Stimulated activated CD4-positive, alpha-beta T cell treated with anti-CD3 and anti-CD28 coated beads, TNF-alpha, amount 100 ng/mL, for 1 hour (primary cell): ENCODE data around the gene NPY.
"Not testable (repeated sequence)": the region's sequence is repeated elsewhere in the genome, so short reads cannot be mapped to it uniquely, and the experiment has no call there.

Experiments used
- DNase-seq, 3 donors: peaks; one replicate each; pipeline ENCODE4 v3.0.0-alpha.2; 2020; ENCODE audit warnings: low read depth in 3 of 3, low spot score in 1 of 3

Gene NPY

GRCh38 chr7:24283897-24284698 is at the start of gene NPY:
NPY (plus strand) TSS chr7:24284190; CDS start chr7:24285241, 1,051 bp downstream.
- DNase-seq: no peak

DNA sequence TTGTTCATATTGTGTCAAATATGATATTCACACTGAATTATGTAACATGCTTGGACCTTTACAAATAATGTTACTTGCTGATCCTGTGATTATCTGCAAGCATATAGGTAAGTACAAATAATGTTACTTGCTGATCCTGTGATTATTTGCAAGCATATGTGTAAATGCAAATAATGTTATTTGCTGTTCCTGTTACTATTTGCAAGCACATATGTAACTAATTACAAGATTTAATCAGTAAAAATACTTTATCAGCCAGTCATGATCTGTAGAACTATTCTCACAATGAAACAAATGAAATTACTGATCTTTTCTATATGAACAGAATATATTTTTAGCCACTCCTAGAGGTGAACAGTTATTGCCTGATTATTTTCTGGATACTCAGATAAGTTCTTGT is 44.7 kb upstream of the NPY start:
- no peak for DNase-seq

GRCh38 chr7:24241206-24241605 is 42.8 kb upstream of the NPY start:
- no peak for DNase-seq

DNA sequence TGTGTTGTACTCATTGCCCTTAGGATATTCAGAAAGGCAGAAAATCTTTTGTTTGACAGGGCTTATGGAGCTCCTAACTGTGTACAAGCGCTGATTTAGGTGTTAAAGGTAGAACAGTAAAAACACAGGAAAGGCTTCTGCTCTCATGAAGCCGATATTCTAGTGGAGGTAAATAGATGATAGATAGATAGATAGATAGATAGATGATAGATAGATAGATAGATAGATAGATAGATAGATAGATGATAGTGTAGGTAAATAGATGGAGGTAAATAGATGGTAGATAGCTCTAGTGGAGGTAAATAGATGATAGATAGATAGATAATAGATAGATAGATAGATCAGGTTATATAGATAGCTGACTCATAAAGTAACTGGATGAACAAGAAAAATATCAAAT is 39.4 kb upstream of the NPY start:
- no peak for DNase-seq

DNA sequence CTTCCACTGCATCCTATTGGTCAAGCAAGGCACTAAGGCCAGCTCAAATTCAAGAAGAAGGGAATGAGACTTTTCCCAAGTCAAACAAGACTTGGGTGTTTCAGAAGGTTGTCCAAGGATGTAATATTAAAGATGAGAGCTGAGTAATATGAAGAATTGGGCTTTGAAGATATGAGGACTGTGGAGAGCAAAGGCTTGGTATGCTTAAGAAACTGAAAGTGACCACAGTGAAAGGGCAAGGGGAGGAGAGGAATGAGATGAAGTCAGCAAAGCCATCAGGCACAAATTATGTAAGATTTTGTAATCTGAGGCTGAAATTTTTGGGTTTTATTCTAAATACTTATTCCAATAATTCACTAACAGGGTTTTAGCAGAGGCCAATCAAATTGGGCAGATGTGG is 38.6 kb upstream of the NPY start:
- DNase-seq: no peak

DNA sequence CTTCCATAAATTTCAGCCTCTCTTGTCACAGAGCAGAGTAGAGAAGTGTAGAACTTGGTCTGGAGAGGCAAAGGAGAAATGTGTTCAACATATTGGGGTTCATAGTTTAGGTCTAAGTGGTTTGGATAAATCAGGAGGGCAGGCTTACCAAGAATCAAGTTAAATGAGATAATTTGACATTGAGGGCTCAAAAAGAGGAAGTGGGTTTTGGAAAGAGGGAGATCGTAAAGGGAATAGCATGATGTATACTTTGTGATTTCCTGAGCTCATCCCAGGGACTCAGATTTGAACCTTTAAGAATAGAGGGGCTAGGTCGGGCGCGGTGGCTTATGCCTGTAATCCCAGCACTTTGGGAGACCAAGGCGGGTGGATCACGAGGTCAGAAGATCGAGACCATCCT is 34.7 kb upstream of the NPY start:
- DNase-seq: no peak

DNA sequence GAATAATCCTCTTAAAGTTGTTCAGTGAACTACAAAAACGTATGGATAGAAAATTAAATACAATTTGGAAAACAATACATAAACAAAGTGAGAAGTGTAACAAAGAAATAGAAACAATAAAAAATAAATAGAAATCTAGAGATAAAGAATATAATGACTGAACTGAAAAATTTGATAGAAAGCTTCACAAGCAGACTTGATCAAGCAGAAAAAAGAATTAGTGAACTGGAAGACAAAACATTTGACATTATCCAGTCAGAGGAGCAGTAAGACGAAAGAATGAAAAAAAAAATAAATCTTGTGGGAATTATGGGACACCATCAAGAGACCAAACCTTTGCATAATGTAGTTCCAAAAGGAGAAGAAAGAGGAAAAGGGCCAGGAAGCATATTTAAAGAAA is 32.4 kb upstream of the NPY start:
- DNase-seq: no peak

- DNase-seq: no peak
Measured at GRCh38 chr7:24255139-24255538, 28.9 kb upstream of the NPY start.

- not testable (repeated sequence) for DNase-seq
Measured at GRCh38 chr7:24258324-24258723, 25.7 kb upstream of the NPY start.

DNA sequence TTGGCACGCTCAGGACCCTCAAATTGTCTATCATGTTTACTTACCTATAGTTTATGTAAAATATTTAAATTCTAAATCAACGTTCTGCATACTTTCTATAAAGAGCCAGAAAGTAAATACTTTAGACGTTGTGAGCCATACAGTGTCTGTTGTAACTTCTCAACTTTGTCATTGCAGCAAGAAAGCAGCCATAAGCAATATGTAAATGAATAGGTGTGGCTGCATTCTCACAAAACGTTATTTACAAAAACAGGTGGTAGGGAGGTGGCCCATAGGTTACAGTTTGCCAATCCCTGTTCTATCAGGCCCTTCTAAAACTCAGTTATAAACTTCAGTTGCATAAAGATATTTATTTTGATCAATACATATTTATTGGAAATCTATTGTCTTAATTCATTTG is 12.1 kb upstream of the NPY start:
- no peak for DNase-seq

DNA sequence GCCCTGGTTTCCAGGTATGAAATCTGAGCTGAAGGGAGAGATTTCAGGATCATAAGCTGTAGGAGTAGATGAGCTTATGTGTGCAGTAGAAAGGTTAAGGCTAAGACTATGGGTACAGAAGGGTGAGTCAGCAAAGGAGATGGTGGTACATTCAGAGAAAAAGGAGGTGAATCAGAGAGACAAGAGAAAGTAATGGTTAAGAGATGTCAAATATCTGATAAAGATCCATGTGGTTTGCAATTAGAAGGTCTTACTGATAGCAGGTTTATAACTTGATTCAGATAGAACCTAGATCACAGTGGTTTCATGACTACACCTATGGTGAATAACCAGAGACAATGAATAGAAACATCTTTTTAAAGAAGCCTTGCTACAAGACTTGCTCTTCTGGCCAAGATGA is 4.5 kb upstream of the NPY start:
- DNase-seq: no peak

- DNase-seq: no peak
Measured at GRCh38 chr7:24283554-24283896, 465 bp upstream of the NPY start.

GRCh38 chr7:24284699-24285506 is 913 bp downstream of the NPY start:
- DNase-seq: no peak

- no peak for DNase-seq
Measured at GRCh38 chr7:24290004-24290641, 6.1 kb downstream of the NPY start.

DNA sequence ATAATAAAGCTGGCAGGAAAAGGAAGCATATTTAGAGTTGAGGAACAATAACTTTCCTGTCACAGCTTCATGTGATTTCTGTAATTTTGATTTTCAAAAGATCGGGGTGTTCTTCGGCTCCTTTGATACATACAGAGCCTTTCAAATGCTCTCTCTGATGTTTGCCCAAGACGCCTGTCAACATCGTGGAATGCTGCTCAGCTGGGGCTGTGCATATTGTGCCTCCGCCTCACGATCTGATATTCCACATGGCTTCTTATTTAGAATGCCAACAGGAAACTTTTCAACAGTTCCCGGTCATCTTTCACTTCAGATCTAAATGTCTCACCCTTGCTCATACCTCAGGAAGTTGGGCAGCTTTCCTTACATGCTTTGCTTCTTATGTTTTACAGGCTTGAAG is 7.3 kb downstream of the NPY start:
- DNase-seq: no peak

DNA sequence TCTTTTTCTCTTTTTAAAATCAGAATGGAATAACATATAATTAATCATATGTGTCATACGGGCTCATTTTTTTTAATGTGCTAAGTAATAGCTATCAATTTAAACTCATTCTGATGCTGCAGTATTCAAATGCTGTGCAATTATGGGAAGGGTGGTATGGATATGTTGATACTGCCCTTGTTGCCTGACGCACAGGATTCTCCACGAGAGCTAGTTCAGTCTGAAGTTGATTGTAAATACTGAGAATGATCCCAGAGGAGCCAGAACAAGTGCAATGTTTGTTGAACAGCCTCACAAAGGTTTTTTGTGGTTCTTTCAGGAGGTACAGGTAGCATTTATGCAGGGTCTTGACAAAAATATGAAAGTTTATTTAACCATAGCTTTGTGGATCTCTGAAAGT is 13.4 kb downstream of the NPY start:
- no peak for DNase-seq

GRCh38 chr7:24298696-24299095 is 14.7 kb downstream of the NPY start:
- no peak for DNase-seq

- DNase-seq: no peak
Measured at GRCh38 chr7:24299192-24299591, 15.2 kb downstream of the NPY start.

GRCh38 chr7:24301703-24302102 is 17.7 kb downstream of the NPY start:
- no peak for DNase-seq

GRCh38 chr7:24304494-24305095 is 20.6 kb downstream of the NPY start:
- no peak for DNase-seq

DNA sequence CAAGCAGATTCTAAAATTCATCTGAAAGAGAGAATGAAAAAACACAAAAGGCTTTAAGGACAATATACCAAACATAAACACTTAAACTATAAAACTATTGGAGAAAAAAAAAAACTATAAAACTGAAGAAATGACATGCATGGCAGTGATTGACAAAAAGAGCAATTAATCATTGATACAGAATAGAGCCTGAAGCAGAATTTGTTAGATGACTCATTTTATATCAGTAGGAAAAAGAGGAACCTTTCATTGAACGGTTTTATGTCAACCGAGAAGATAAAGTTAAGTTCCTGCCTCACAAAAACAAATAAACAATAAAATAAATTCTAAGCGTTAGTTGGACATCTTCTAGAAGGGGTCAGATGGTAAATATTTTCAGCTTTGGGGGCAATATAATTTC is 23.3 kb downstream of the NPY start:
- no peak for DNase-seq

DNA sequence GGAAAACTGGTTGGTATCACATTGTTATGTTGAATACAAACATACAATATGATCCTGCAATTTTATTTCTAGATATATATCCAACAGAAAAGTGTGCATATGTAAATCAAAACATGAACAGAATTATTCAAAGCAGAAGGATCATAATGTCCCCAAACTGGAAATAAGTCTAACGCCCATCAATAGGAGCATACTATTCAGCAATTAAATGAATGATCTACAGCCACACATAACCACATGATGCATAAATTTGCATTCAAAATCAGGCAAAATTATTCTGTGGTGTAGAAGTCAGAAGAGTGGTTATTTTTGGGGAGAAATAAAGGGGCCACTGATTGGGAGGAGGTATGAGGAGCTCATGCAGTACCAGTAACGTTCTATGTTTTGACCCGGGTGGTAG is 28.6 kb downstream of the NPY start:
- DNase-seq: no peak
